Ammon's horn (tissue), 1 donor: ENCODE data around the gene NUBPL.
"Not testable (repeated sequence)": the region's sequence is repeated elsewhere in the genome, so short reads cannot be mapped to it uniquely, and the experiment has no call there.

Experiments used
- DNase-seq: peaks from one replicate; pipeline ENCODE4 v3.0.0-alpha.2; 2016; ENCODE audit warnings: low spot score

Gene NUBPL

GRCh38 chr14:31813724-31814490, 252.7 kb downstream of the NUBPL start:
- not testable (repeated sequence) for DNase-seq

GRCh38 chr14:31819281-31819680, 258.1 kb downstream of the NUBPL start:
- no peak for DNase-seq

- no peak for DNase-seq
Measured at GRCh38 chr14:31825459-31825858, 264.3 kb downstream of the NUBPL start.

- no peak for DNase-seq
Measured at GRCh38 chr14:31827325-31827724, 266.1 kb downstream of the NUBPL start.

GRCh38 chr14:31828946-31829868, 268.0 kb downstream of the NUBPL start:
- DNase-seq: no peak

DNA sequence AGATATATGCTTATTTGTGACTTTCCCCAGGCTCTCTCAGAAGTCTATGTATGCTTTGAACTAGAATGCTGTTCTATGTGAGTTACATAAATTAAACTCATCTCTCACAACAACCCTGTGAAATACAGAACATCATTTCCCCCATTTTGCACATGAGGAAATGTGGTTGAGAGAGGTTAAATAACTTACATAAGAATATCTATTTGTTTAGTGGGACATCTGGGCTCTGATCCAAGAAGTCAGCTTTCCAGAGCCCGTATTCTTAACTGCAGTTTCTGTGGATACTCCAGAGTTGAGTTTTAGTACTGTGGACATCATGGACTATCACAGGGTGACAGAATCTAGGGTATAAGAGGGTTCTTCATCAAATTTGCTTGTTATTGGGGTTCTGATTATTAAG, 273.4 kb downstream of the NUBPL start:
- DNase-seq: no peak

DNA sequence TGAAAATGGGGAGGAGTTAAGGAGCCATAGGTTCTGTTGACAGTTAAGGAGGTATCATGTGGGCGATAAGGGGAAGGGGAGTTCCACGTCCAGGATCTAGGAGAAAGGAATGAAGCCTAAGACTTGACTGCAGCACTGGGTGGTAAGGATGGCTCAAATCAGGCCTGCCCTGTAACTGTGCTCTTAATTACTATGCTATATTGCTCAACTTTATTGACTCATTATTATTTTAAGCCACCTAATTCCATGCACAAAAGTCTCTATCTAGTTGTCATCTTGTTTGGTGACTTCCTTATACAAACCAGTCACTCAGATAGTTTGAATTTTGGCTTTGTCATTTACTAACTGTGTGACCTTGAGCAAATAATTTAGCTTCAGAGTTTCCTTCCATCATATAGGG, 273.8 kb downstream of the NUBPL start:
- no peak for DNase-seq

DNA sequence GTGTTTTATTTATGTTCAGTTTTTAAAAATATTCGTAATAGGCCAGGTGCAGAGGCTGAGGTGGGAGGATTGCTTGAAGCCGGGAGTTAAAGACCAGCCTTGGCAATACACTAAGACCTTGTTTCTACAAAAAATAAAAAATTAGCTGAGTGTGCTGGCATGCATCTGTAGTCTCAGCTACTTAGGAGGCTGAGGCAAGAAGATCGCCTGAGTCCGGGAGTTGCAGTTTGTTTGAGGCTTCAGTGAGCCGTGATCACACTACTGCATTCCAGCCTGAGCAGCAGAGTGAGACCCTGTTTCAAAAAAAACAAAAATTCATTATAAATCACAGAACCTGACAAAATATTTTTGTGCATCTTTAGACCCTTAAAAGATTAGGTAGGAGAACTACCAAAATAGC, 275.8 kb downstream of the NUBPL start:
- DNase-seq: no peak

DNA sequence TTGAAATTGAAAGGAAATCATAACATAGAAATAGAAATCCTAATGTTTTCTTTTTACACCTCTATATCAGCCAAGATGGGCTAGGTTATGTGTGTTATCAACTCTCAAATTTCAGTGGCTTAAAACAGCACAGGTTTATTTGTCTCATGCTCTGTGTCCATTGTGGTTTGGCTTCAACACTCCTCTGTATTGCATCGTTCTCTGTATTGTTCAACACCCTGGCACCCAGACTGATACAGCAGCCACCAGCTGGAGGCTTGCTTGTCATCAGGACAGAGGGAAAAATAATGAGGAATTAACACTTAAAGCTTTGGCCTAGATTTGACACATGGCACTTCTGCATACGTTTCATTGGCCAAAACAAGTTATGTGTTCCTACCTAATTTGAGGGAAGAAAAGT, 281.7 kb downstream of the NUBPL start:
- no peak for DNase-seq

- no peak for DNase-seq
Measured at GRCh38 chr14:31843361-31844091, 282.3 kb downstream of the NUBPL start.

GRCh38 chr14:31854508-31855075, 293.4 kb downstream of the NUBPL start:
- no peak for DNase-seq

GRCh38 chr14:31855262-31855661, 294.1 kb downstream of the NUBPL start:
- DNase-seq: no peak

- DNase-seq: not testable (repeated sequence)
Measured at GRCh38 chr14:31856003-31856402, 294.8 kb downstream of the NUBPL start.

GRCh38 chr14:31858868-31859267, 297.7 kb downstream of the NUBPL start:
- no peak for DNase-seq

DNA sequence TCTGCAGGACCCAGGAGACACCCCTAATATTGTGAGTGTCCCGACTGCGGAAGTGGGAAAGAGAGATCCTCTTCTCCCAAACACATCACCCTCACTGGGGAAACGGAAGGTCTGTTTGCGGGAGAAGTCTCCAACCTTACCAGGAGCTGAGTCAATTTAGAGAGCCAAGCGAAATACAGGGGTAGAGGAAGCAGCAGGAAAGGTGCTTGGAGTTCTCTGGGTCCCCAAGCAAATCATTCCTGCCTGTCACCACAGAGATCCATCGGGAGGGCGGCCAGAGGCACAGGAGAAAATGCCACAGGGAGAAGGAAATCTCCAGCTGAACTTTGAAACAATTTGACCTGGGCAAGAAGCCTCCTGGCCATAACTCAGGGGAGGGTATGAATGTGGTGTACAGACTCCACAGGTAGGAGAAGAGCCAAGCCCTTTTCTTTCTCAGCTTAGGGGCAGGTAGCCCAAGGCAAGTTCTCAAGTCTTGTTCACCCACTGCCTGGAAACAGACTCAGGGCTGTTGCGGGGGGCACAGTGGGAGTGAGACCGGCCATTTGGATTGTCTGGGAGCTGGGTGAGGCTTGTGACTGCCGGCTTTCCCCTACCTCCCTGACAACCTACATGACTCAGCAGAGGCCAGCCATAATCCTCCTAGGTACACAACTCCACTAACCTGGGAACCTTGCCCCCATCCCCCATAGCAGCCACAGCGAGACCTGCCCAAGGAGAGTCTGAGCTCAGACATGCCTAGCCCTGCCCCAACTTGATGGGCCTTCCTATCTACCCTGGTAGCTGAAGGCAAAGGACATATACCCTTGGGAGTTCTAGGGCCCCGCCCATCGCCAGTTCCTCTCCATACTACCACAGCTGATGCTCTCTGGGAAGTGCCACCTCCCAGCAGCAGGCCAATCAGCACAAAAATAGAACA, 304.0 kb downstream of the NUBPL start:
- DNase-seq: no peak

DNA sequence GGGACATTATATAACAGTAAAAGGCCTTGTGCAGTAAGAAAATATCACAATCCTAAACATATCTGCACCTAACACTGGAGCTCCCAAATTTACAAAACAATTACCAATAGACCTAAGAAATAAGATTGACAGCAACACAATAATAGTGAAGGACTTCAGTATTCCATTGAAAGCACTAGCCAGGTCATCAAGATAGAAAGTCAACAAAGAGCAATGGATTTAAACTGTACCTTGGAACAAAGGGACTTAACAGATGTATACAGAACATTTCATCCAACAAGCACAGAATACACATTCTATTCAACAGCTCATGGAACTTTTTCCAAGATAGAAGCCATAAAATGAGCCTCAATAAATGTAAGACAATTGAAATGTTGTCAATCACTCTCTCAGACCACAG, 306.4 kb downstream of the NUBPL start:
- no peak for DNase-seq

DNA sequence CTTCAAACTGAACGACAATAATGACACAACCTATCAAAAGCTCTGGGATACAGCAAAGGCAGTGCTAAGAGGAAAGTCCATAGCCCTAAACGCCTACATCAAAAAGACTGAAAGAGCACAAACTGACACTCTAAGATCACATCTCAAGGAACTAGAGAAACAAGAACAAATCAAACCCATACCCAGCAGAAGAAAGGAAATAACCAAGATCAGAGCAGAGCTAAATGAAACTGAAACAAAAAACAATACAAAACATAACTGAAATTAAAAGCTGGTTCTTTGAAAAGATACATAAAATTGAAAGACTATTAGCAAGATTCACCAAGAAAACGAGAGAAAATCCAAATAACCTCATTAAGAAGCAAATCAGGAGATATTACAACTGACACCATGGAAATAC, 306.9 kb downstream of the NUBPL start:
- DNase-seq: not testable (repeated sequence)

GRCh38 chr14:31876741-31877140, 315.5 kb downstream of the NUBPL start:
- no peak for DNase-seq

GRCh38 chr14:31877255-31877798, 316.1 kb downstream of the NUBPL start:
- no peak for DNase-seq

- no peak for DNase-seq
Measured at GRCh38 chr14:31879661-31880348, 318.6 kb downstream of the NUBPL start.
